Prostate gland (tissue), 2 donors: Measurements from ENCODE around the gene DNAJB8. TPM values are rescaled to one million over a fixed set of nuclear protein-coding genes. Genes with fewer than 3 reads are reported as not detected.

Experiments
- DNase-seq: peaks from one replicate; pipeline ENCODE4 v3.0.0-alpha.2; 2019; ENCODE audit warnings: low spot score
- H3K27ac ChIP-seq, 2 donors: fragments of 200-600 bp; sonication (generic); 2 replicates each; pipeline ENCODE4 v1.5.1; 2017 to 2019
- H3K27me3 ChIP-seq: fragments of 200-600 bp; sonication (generic); replicated peaks from 2 replicates; pipeline ENCODE4 v1.5.1; 2019; ENCODE audit not compliant: insufficient read depth
- H3K36me3 ChIP-seq, 2 donors: fragments of 200-600 bp; sonication (generic); 1 replicate in 1 of 2; 2 replicates in 1 of 2; pipeline versions ENCODE4 v1.5.1 to v1.8.1; 2017 to 2019
- H3K4me1 ChIP-seq: fragments of 200-600 bp; sonication (generic); replicated peaks from 2 replicates; pipeline ENCODE4 v1.5.1; 2019
- H3K4me3 ChIP-seq, 2 donors: fragments of 200-600 bp; sonication (generic); 2 replicates each; pipeline ENCODE4 v1.5.1; 2017 to 2019
- H3K9me3 ChIP-seq: fragments of 200-600 bp; sonication (generic); 2 replicates; pipeline ENCODE4 v1.5.1; 2017
- CTCF ChIP-seq, 4 experiments: fragments of 200-600 bp in 2 of 4; fragments of 450-650 bp in 2 of 4; sonication (generic) in 2 of 4; IDR thresholded peaks; 1 replicate in 3 of 4; 2 replicates in 1 of 4; pipeline ENCODE4 v1.5.1; 2016 to 2019; ENCODE audit warnings: antibody characterized with exemption in 4 of 4, mild to moderate bottlenecking in 2 of 4, moderate library complexity in 2 of 4
- POLR2A ChIP-seq: fragments of 450-650 bp; IDR thresholded peaks from one replicate; pipeline ENCODE4 v1.6.1; 2016; ENCODE audit warnings: antibody characterized with exemption, mild to moderate bottlenecking
- POLR2AphosphoS5 ChIP-seq: sonication (generic); formaldehyde crosslinking; IDR thresholded peaks from one replicate; pipeline ENCODE4 v1.6.1; 2017; ENCODE audit warnings: antibody characterized with exemption
- WGBS: methylation state at CpG from one replicate; pipeline ENCODE4 v1.1.5; 2018; 5-methylcytosine and 5-hydroxymethylcytosine counted together
- intact Hi-C: fragments of 100-400 bp; cut with DNase I; formaldehyde crosslinking; loops from one replicate; pipeline ENCODE4 v1.14.2; 2022
- total RNA-seq, 2 donors: library from RNA; depleted of rRNA; stranded (reverse); fragments of >200 nt; gene quantifications; one replicate each; pipeline ENCODE4 v1.1.0, GENCODE V29; 2016

The DNAJB8 gene
- total RNA-seq, 2 donors from 2014 or later: 3.2 TPM; not detected in 1

GRCh38 chr3:128487813-128488635 is 21.3 kb upstream of the DNAJB8 start:
- no peaks in the 10 kb centered on the region for H3K4me1 ChIP-seq
- DNase-seq: peak; percentile 96
- TF ChIP-seq CTCF (IDR thresholded peaks at IDR 0.05): peak in 2 of 4 experiments; percentile 22 to 30
- peak; percentile 99 for TF ChIP-seq POLR2A
- peak; percentile 96 for TF ChIP-seq POLR2AphosphoS5
- 1% methylated on average over 66 of the region's 68 CpGs for WGBS
- intact Hi-C loops: no loop called here
- H3K27ac ChIP-seq: peak overlapping the region; percentile 99
- H3K4me3 ChIP-seq: peak overlapping the region; percentile 85 to 93
- no peaks in the 10 kb centered on the region for H3K9me3 ChIP-seq
- H3K27me3 ChIP-seq: no peaks in the 10 kb centered on the region
- no peaks in the 10 kb centered on the region for H3K36me3 ChIP-seq

GRCh38 chr3:128487538-128487812 is 20.8 kb upstream of the DNAJB8 start:
- no peak for TF ChIP-seq POLR2AphosphoS5
- no peak for TF ChIP-seq POLR2A
- no peak for TF ChIP-seq CTCF (IDR thresholded peaks at IDR 0.05)
- 1% methylated on average over 16 of the region's 18 CpGs for WGBS
- DNase-seq: no peak
- Histone ChIP-seq H3K36me3 (no peaks in the 10 kb centered on the region), H3K4me3 (peak overlapping the region; percentile 85 to 93), H3K4me1 (peaks cover 4% of the 10 kb centered on the region), H3K27ac (peak overlapping the region; percentile 99), H3K9me3 (no peaks in the 10 kb centered on the region), H3K27me3 (no peaks in the 10 kb centered on the region)
- intact Hi-C loops: no loop called here

- Histone ChIP-seq H3K4me3 (peak overlapping the region; percentile 85 to 93), H3K4me1 (peaks cover 9% of the 10 kb centered on the region), H3K36me3 (no peaks in the 10 kb centered on the region), H3K27ac (peak overlapping the region; percentile 99), H3K27me3 (no peaks in the 10 kb centered on the region), H3K9me3 (no peaks in the 10 kb centered on the region)
- no peak for TF ChIP-seq POLR2AphosphoS5
- no peak for TF ChIP-seq CTCF (IDR thresholded peaks at IDR 0.05)
- TF ChIP-seq POLR2A: no peak
- under 1% methylated on average over 74 of the region's 75 CpGs for WGBS
- intact Hi-C loops: no loop called here
- DNase-seq: no peak
These were observed 20.2 kb upstream of the DNAJB8 start for GRCh38 chr3:128486681-128487537.

GRCh38 chr3:128486205-128486628 is 19.5 kb upstream of the DNAJB8 start:
- H3K4me1 ChIP-seq: peaks cover 16% of the 10 kb centered on the region
- H3K27ac ChIP-seq: peak overlapping the region; percentile 99
- no peak for DNase-seq
- no peaks in the 10 kb centered on the region for H3K27me3 ChIP-seq
- no peak for TF ChIP-seq POLR2A
- TF ChIP-seq CTCF (IDR thresholded peaks at IDR 0.05): no peak
- TF ChIP-seq POLR2AphosphoS5: no peak
- peaks cover 0 to 4% of the 10 kb centered on the region in 2 donors for H3K36me3 ChIP-seq
- peak overlapping the region; percentile 85 to 93 for H3K4me3 ChIP-seq
- WGBS: 9% methylated on average over 14 of the region's 14 CpGs
- intact Hi-C loops: no loop called here
- H3K9me3 ChIP-seq: no peaks in the 10 kb centered on the region
